ENCODE measurements around the gene ECHDC3.

ECHDC3 gene

GRCh38 chr10:11810313-11810766 is 68.2 kb downstream of the ECHDC3 start:
- no peak for DNase-seq (ENCODE audit: low read depth in 1 of 2, low spot score in 1 of 2)

GRCh38 chr10:11810973-11811372 is 68.8 kb downstream of the ECHDC3 start:
- no peak for DNase-seq (ENCODE audit: low read depth in 1 of 2, low spot score in 1 of 2)

- DNase-seq (ENCODE audit: low read depth in 1 of 2, low spot score in 1 of 2) = no peak
Observed at GRCh38 chr10:11813177-11813576, 71.0 kb downstream of the ECHDC3 start.
